Astrocyte of the spinal cord (primary cell): Measurements from ENCODE around the gene SLAMF1.

Experiments
- DNase-seq: peaks from one replicate; pipeline ENCODE4 v3.0.0; 2011; ENCODE audit warnings: low read depth, low spot score
- H3K4me3 ChIP-seq: 2 replicates; pipeline ENCODE4 v1.5.1; 2011; ENCODE audit warnings: low read depth, mild to moderate bottlenecking, low read length, moderate library complexity
- CTCF ChIP-seq: IDR thresholded peaks from 2 replicates; pipeline ENCODE4 v1.5.1; 2012; ENCODE audit warnings: low read depth, mild to moderate bottlenecking, low read length, inconsistent platforms
- in situ Hi-C: cut with HindIII; loops from 2 replicates; pipeline ENCODE4 v1.10.0; 2017; ENCODE audit warnings: low sequenced_read_pairs

SLAMF1 gene

GRCh38 chr1:160665330-160666078 lies 18.7 kb upstream of the SLAMF1 start:
- in situ Hi-C loops: no loop called here
- no peak for DNase-seq
- no peak overlapping the region for H3K4me3 ChIP-seq
- no peak for TF ChIP-seq CTCF

GRCh38 chr1:160664573-160665051 lies 17.8 kb upstream of the SLAMF1 start:
- in situ Hi-C loops: no loop called here
- no peak for TF ChIP-seq CTCF
- DNase-seq: no peak
- no peak overlapping the region for H3K4me3 ChIP-seq

- no peak overlapping the region for H3K4me3 ChIP-seq
- in situ Hi-C loops: no loop called here
- TF ChIP-seq CTCF: no peak
- DNase-seq: no peak
Measured at GRCh38 chr1:160662910-160663309, 16.1 kb upstream of the SLAMF1 start.

- DNase-seq: no peak
- in situ Hi-C loops: no loop called here
- no peak overlapping the region for H3K4me3 ChIP-seq
- TF ChIP-seq CTCF: no peak
Measured at GRCh38 chr1:160659566-160659965, 12.7 kb upstream of the SLAMF1 start.

GRCh38 chr1:160658814-160659193 lies 12.0 kb upstream of the SLAMF1 start:
- DNase-seq: no peak
- in situ Hi-C loops: no loop called here
- no peak for TF ChIP-seq CTCF
- H3K4me3 ChIP-seq: no peak overlapping the region

GRCh38 chr1:160658162-160658813 lies 11.4 kb upstream of the SLAMF1 start:
- in situ Hi-C loops: no loop called here
- H3K4me3 ChIP-seq: no peak overlapping the region
- TF ChIP-seq CTCF: no peak
- no peak for DNase-seq
